Measurements from ENCODE around the gene CDH2.

Gene CDH2

DNA sequence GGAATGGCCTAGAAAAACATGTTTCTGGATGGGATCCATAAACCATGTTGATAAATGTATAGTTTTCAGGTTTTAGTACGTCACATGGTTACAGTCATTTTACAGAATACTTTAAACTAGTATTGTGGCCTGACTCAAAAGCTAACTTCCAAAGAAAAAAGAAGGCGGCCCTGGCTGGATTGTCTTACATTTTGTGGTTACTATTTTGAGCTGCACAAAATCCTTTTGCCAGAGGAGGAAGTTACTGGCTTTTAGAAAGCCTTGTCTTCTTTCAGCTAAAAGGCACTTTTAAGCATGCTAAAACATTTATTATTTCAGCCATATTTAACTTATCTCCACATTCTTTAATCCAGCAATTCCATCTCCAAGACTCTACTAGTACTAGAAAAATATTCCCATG is 227.9 kb downstream of the CDH2 start:
- DNase-seq (ENCODE audit: low read depth), result no peak
- TF ChIP-seq, protein P1, sequence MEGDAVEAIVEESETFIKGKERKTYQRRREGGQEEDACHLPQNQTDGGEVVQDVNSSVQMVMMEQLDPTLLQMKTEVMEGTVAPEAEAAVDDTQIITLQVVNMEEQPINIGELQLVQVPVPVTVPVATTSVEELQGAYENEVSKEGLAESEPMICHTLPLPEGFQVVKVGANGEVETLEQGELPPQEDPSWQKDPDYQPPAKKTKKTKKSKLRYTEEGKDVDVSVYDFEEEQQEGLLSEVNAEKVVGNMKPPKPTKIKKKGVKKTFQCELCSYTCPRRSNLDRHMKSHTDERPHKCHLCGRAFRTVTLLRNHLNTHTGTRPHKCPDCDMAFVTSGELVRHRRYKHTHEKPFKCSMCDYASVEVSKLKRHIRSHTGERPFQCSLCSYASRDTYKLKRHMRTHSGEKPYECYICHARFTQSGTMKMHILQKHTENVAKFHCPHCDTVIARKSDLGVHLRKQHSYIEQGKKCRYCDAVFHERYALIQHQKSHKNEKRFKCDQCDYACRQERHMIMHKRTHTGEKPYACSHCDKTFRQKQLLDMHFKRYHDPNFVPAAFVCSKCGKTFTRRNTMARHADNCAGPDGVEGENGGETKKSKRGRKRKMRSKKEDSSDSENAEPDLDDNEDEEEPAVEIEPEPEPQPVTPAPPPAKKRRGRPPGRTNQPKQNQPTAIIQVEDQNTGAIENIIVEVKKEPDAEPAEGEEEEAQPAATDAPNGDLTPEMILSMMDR (IDR thresholded peaks at IDR 0.05; ENCODE audit: control insufficient read depth, insufficient read depth, low read depth, low read length, missing control alignments), result no peak
- no peak overlapping the region for H3K4me3 ChIP-seq (ENCODE audit: control insufficient read depth, low read depth, low read length)

DNA sequence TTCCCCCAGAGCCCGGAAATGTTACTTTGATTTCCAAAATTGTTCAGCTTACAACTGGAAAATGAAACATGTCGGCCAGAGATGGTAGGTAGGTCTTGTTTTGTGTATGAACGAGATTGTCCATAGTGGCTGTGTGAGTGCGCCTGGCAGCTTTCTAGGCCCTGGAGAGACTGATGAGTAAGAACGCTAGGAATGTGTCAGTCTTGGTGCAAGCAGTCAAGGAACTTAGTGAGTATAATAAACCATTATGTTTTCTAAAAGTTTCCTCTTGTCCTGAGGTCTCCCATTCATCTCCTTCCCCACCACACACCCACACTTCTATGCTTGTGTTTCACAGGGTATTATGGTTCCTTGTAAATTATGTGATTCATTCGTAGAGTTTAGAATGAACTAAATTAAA is 234.2 kb downstream of the CDH2 start:
- TF ChIP-seq, protein P1 (IDR thresholded peaks at IDR 0.05; ENCODE audit: control insufficient read depth, insufficient read depth, low read depth, low read length, missing control alignments), result no peak
- DNase-seq (ENCODE audit: low read depth), result no peak
- H3K4me3 ChIP-seq (ENCODE audit: control insufficient read depth, low read depth, low read length), result no peak overlapping the region

DNA sequence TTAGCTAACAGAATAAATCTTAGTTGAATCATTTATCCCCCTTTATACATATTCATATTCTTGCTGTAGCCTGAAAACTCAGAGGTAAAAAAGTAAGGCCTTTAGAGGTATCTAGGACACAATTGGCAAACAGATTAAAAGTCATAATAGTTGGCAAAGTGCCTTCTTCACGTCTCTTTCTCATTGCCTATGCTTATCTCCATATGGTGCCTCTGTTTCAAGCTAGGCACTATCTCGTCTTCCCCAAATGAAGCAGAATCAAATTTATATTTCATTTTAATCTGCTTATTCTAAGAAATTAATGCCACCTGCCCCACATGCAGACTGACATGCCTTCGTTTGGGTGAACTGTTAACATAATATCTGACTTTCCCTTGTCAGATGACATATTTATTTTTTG is 245.4 kb downstream of the CDH2 start:
- no peak for DNase-seq (ENCODE audit: low read depth)
- TF ChIP-seq, protein P1 (IDR thresholded peaks at IDR 0.05; ENCODE audit: control insufficient read depth, insufficient read depth, low read depth, low read length, missing control alignments), result no peak
- H3K4me3 ChIP-seq (ENCODE audit: control insufficient read depth, low read depth, low read length), result no peak overlapping the region

DNA sequence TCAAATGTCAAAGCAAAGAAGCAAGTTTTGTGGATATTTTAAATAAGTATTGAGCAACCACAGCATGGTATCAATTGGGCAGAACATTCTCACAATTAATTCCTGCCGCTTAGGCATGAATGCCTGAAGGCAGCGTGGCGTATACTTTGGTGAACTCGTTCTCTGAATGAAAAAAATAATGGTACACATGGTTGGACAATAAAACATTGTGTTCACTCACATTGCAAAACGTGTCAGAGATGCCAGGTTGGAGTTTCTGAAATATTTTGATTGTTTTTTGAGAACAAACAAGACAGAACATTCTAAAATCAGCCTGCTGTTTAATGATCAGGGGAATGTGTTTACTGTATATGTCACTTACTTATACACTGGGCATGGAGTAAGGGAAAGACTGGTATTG is 254.2 kb downstream of the CDH2 start:
- no peak for DNase-seq (ENCODE audit: low read depth)
- TF ChIP-seq, protein P1 (IDR thresholded peaks at IDR 0.05; ENCODE audit: control insufficient read depth, insufficient read depth, low read depth, low read length, missing control alignments), result no peak
- H3K4me3 ChIP-seq (ENCODE audit: control insufficient read depth, low read depth, low read length), result no peak overlapping the region

DNA sequence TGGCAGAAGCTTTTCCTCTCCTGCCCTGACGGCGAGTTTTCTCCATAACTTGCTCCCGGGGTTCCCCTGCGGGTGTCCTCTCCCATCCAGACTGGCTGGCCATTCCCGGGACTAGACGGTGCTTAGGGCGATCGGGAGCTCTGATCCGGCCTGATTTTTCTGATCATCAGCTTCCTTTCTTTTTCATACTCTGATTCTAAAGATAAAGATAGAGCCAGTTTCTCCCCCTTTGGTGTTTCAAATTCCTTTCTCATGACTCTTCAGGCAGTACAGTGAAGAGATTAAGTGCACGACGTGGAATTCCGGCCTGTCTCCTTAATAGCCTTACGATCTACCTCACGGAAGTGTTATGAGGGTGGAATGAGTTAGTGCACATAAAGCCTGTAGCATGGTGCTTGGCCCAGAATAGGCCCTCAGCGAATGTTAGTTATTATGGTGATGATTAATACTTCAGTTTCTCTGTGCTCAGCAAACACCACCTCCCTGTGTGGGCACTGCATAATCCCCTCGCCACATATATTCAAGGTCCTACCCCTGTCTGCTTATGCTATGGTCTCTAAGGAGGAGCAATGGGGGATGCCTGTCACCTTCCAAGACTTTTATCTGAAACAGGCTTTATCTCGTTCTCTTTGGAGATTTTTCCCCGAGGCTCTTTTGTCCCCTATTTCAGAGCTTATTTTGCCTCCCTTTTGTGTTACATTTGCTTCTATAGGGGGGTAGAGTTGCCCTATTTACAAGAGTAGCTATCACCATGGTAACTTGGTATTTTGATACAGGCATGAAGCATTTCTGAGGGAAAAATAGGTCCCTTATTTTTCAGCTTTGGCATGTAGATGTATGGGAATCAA is 254.8 kb downstream of the CDH2 start:
- TF ChIP-seq, protein P1 (IDR thresholded peaks at IDR 0.05; ENCODE audit: control insufficient read depth, insufficient read depth, low read depth, low read length, missing control alignments), result no peak
- no peak overlapping the region for H3K4me3 ChIP-seq (ENCODE audit: control insufficient read depth, low read depth, low read length)
- peak; percentile 71 for DNase-seq (ENCODE audit: low read depth)

DNA sequence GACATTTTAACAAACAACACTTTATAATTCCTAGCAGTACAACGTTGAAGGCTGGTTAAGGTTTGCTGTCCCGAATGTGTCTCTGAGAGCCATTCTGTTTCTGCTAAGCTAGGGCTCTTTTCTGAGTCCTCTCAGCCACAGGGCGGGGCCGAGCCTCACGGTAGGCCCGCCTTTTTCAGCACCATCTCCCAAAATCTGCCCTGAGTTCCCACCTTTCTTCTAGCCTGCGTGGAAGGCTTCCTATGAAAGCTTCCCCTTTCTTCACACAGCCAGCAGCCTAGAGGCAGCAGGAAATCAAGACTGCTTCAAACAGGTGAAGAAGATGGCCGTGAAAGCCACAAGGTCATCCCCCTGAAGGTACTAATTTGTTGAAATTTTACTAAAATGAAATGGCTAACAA is 255.5 kb downstream of the CDH2 start:
- H3K4me3 ChIP-seq (ENCODE audit: control insufficient read depth, low read depth, low read length), result no peak overlapping the region
- TF ChIP-seq, protein P1 (IDR thresholded peaks at IDR 0.05; ENCODE audit: control insufficient read depth, insufficient read depth, low read depth, low read length, missing control alignments), result no peak
- DNase-seq (ENCODE audit: low read depth), result no peak
